AG10803 (cell line): ENCODE results near the gene LIN37.

Experiments
- DNase-seq: peaks from one replicate; pipeline ENCODE4 v3.0.0; 2010; ENCODE audit warnings: low read depth
- H3K4me3 ChIP-seq: 2 replicates; pipeline ENCODE4 v1.5.1; 2011; ENCODE audit warnings: mild to moderate bottlenecking, low read length, control low read depth
- TF ChIP-seq, protein P1 (sequence below): conservative IDR thresholded peaks from 2 replicates; pipeline ENCODE4 v1.5.1; 2011; ENCODE audit warnings: mild to moderate bottlenecking, low read length, control low read depth, inconsistent platforms

The LIN37 gene

DNA sequence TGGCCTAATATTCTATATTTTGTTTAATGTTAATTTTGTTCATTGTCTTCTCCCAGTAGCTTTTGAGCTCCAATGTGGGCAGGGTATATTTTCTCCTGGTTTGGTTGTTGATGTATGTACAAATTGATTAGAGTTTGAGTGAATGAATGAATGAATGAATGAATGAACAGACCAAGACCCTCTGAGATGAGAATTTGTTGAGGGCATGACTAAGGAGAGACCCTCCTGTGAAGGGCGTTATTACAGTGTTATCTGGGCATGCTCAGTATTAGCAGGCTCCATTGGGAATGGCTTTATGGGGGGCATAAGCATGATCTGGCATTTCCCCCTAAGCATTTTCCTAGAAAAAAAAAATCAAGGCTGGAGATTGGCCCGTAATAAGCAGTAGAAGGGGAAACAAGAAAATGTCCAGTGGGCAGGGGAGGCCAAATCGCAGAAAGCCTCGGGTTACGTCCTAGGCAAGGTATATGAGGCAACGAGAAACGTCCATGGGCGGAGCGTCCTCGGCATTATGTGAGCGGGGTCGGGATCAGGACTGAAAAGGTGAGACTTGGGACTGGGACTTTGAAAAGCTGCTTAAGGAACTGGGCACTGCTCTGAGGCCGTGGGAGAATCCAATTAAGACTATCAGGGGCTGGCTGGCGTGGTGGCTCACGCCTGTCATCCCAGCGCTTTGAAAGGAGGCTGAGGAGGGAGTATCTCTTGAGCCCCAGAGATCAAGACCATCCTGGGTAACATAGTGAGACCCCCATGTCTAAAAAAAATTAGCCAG lies 26.1 kb downstream of the LIN37 start:
- DNase-seq: no peak
- H3K4me3 ChIP-seq: peak overlapping the region; percentile 53
- TF ChIP-seq, protein P1, sequence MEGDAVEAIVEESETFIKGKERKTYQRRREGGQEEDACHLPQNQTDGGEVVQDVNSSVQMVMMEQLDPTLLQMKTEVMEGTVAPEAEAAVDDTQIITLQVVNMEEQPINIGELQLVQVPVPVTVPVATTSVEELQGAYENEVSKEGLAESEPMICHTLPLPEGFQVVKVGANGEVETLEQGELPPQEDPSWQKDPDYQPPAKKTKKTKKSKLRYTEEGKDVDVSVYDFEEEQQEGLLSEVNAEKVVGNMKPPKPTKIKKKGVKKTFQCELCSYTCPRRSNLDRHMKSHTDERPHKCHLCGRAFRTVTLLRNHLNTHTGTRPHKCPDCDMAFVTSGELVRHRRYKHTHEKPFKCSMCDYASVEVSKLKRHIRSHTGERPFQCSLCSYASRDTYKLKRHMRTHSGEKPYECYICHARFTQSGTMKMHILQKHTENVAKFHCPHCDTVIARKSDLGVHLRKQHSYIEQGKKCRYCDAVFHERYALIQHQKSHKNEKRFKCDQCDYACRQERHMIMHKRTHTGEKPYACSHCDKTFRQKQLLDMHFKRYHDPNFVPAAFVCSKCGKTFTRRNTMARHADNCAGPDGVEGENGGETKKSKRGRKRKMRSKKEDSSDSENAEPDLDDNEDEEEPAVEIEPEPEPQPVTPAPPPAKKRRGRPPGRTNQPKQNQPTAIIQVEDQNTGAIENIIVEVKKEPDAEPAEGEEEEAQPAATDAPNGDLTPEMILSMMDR: no peak

GRCh38 chr19:35775046-35775297 lies 26.6 kb downstream of the LIN37 start:
- no peak for DNase-seq
- TF ChIP-seq, protein P1: no peak
- peak overlapping the region; percentile 53 for H3K4me3 ChIP-seq

DNA sequence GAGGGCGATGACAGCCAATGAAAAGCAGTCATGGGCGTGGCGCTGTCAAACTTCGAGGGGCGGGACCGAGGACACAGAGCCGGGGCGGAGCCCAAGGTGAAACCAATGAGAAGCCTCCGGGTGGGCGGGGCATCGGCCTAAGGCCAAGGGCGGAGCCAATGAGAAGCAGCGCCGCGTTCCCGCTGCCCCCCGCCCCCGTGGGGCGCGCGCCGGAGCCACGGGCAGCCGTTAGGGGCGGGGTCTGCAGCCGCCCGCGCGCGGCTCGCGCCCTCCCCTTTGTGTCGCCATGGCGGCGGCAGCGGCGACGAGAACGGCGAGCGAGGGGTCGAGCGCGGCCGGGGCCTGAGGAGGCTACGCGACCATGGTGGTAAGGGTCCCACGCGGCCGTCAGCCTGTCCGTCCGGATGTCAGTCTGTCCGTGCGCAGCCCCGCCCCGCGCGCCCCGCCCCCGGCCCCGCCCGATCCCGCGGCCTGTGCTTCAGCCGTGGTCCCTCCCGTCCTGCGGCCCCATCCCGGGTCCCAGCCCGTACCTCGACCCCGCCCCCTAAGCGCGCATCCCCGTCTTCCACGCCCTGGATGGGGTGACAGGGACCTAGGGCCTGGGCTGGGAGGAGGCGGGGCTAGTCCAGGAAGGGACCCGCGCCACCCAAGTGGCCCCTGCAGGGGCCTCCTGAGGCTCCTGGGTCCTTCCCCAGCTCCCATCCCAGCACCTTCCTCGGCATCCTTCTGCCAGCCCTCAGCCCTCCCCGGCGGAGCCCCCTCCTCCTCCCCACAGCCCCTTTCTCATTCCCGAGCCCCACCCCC lies 27.1 kb downstream of the LIN37 start, which contains the start of gene ARHGAP33:
Gene ARHGAP33 (plus strand): TSS at position 267 of the 804 bp plus-strand sequence. CDS start 95 bp downstream, at position 362.
- TF ChIP-seq, protein P1: no peak
- H3K4me3 ChIP-seq: peak within 1 kb of the TSS; percentile 72
- DNase-seq: peak; percentile 91

DNA sequence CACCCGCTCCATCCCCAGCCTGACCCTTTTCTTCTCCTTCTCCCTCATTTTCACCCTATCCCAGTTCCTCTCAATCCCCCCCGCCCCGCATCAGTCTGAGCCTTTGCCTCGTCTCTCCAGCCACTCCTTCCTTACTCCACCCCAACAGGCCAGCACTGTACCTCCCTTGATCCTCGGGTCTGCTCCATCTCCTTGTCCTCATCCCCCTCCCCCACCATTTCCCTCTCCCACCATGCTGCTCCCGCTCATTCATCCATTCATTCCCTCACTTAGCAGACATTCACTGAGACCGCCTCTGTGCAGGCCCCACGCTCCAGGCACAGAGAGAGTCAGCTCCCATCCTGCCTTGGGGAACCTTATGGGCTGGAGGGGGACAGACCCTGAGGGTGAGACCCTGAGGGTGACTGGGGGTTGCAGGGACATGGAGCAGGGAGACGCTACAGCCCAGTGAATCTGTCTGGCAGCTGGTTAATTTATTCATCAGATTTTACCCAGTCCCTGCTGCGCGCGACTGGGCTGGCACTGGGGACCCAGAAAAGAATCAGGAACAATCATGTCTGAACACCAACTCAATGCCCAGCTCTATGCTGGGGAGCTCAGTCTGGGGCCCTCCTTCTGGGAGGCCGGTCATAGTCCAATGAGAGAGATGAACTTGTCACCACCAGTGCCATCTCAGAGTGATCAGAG lies 27.9 kb downstream of the LIN37 start:
- TF ChIP-seq, protein P1: no peak
- no peak for DNase-seq
- peak overlapping the region; percentile 72 for H3K4me3 ChIP-seq

DNA sequence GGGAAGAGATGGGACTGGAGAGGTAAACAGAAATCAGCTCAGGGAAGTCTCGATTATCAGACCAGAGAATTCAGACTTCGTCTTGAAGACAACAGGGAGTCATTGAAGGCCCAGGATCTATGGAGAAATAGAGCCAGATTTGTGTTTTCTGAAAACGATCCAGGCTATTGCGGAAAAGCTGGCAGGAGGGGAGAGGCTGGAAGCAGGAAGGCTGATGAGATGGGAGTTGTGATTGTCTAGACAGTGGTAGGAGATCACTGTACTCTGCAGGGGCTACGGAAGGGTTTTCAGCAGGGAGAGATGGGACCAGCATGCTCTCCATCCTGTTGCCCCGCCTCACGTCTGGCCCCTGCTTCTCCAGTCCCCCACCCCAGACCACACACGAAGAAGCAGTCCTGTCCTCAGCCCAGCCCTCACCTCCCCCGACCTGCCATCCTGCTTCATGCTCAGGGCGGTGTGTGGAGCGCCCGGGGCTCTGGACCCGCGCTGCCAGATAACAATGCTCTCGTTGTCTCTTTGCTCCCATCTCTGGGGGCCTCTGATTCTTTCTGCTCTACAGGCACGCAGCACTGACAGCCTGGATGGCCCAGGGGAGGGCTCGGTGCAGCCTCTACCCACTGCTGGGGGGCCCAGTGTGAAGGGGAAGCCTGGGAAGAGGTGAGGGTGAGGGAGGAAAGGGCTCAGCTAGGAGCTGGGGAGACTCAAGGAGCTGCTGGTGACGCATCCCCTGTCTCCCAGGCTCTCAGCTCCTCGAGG lies 28.9 kb downstream of the LIN37 start:
- no peak for DNase-seq
- no peak overlapping the region for H3K4me3 ChIP-seq
- TF ChIP-seq, protein P1: no peak

DNA sequence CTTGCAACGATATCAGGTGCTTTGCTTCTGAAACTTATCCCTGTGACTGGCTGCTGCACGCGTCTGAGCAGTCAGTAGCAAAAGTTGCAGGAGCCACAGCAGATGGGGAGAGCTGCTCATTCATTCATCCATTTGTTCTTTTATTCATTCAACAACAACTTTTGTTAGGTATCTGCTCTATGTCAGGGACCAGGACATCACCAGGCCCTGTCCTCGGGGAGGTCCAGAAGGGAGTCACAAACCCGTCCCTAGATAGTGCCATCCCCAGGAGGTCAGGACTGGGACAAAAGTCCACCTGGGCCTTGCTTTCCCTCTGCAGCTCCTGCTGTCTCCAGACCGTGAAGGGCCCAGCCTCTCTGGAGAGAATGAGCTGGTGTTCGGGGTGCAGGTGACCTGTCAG lies 29.6 kb downstream of the LIN37 start:
- H3K4me3 ChIP-seq: no peak overlapping the region
- TF ChIP-seq, protein P1: no peak
- DNase-seq: no peak
